ENCODE data around the gene GPR37L1. TPM values are rescaled to one million over a fixed set of nuclear protein-coding genes. Genes with fewer than 3 reads are reported as not detected.

Gene GPR37L1
- total and polyA plus RNA-seq, 10 of the 15 experiments (the other 5 are each of a cell fraction or from before 2014, with no cell fraction given): under 0.01 to 0.08 (median 0.02) TPM; not detected in 5

- RAD21 ChIA-PET (ENCODE audit: unreplicated experiment): interaction anchor here (1.2 to 1.4 kb wide), 2 partner anchors 133 to 235 kb away, joined by 3 read pairs; no protein-coding TSS in a partner anchor
- SMC1A ChIA-PET (ENCODE audit: uncharacterized antibody, unreplicated experiment): interaction anchor here (0.5 to 0.7 kb wide), 2 partner anchors 239 to 587 kb away, joined by 3 to 5 read pairs; no protein-coding TSS in a partner anchor
- Histone ChIP-seq H4K20me1 (ENCODE audit: control insufficient read depth, insufficient read depth) (peaks cover 3% of the 10 kb centered on the region; the same call in 1 of the 2 replicates), H3K9me3 (replicated peaks; ENCODE audit: control insufficient read depth, insufficient read depth, low read length) (no peaks in the 10 kb centered on the region), H3K4me2 (ENCODE audit: control insufficient read depth, insufficient read depth) (no peak overlapping the region), H3K9ac (ENCODE audit: control insufficient read depth, insufficient read depth, low read length) (no peak overlapping the region), H3K79me2 (ENCODE audit: control insufficient read depth, insufficient read depth, low read length) (no peaks in the 10 kb centered on the region), H3K4me3 (no peak overlapping the region), H3K27me3 (replicated peaks in 1 of 2; ENCODE audit: control insufficient read depth in 2 of 2, insufficient read depth in 2 of 2, low read length in 1 of 2) (no peaks in the 10 kb centered on the region), H2AFZ (ENCODE audit: control insufficient read depth, low read depth, low read length) (no peak overlapping the region), H3K4me1 (ENCODE audit: control insufficient read depth, insufficient read depth, low read length) (no peaks in the 10 kb centered on the region), H3K36me3 (ENCODE audit: control insufficient read depth in 2 of 2, insufficient read depth in 2 of 2, low read length in 1 of 2) (peaks cover 7 to 21% of the 10 kb centered on the region in 2 experiments), H3K27ac (ENCODE audit: control insufficient read depth, insufficient read depth) (no peak overlapping the region)
- DNase-seq (ENCODE audit: low read depth, low spot score): no peak
- POLR2A ChIA-PET: interaction anchor here (0.5 kb wide), 1 partner anchor 121 kb away, joined by 4 read pairs; no protein-coding TSS in a partner anchor
- CTCF ChIA-PET: interaction anchor here (0.7 to 4.2 kb wide), 6 partner anchors 12 to 423 kb away, joined by 3 to 28 read pairs (median 4); no protein-coding TSS in a partner anchor
- WGBS (ENCODE audit: insufficient coverage, insufficient replicate concordance, low lambda C conversion rate, missing lambda C conversion rate): 81% methylated on average over 10 of the region's 12 CpGs
- no peak for ATAC-seq
- in situ Hi-C loops (cut with MboI): no loop called here
- intact Hi-C loops (cut with micrococcal nuclease; ENCODE audit: unreplicated experiment): no loop called here
- TF ChIP-seq POLR2A (IDR thresholded peaks at IDR 0.05; ENCODE audit: low read depth, low read length) (peak; percentile 18), RFX5 (IDR thresholded peaks at IDR 0.05; ENCODE audit: low read depth, low read length) (no peak)
- FAIRE-seq: no peak
- no TSS peak for BruUV-seq (replicated peaks)
Measured at GRCh38 chr1:202131956-202132821, 9.5 kb downstream of the GPR37L1 start.

- H3K9me3 ChIP-seq (replicated peaks; ENCODE audit: control insufficient read depth, insufficient read depth, low read length): no peaks in the 10 kb centered on the region
- no peak for FAIRE-seq
- no TSS peak for BruUV-seq (replicated peaks)
- in situ Hi-C loops (cut with MboI) (no loop called here), intact Hi-C loops (cut with micrococcal nuclease; ENCODE audit: unreplicated experiment) (no loop called here)
- ATAC-seq: no peak
- H3K27me3 ChIP-seq (replicated peaks in 1 of 2; ENCODE audit: control insufficient read depth in 2 of 2, insufficient read depth in 2 of 2, low read length in 1 of 2): no peaks in the 10 kb centered on the region
- ChIA-PET RAD21 (ENCODE audit: unreplicated experiment) (interaction anchor here (1.4 kb wide), 1 partner anchor 235 kb away, joined by 3 read pairs; no protein-coding TSS in a partner anchor), POLR2A (interaction anchor here (0.7 kb wide), 1 partner anchor 165 kb away, joined by 3 read pairs; no protein-coding TSS in a partner anchor), CTCF (interaction anchor here (4.2 kb wide), 2 partner anchors 14 to 133 kb away, joined by 28 to 48 read pairs; no protein-coding TSS in a partner anchor), SMC1A (ENCODE audit: uncharacterized antibody, unreplicated experiment) (interaction anchor here (0.5 to 0.7 kb wide), 2 partner anchors 132 to 587 kb away, joined by 3 to 5 read pairs; no protein-coding TSS in a partner anchor)
- H3K27ac ChIP-seq (ENCODE audit: control insufficient read depth, insufficient read depth): no peak overlapping the region
- H3K4me1 ChIP-seq (ENCODE audit: control insufficient read depth, insufficient read depth, low read length): no peaks in the 10 kb centered on the region
- no peak overlapping the region for H3K9ac ChIP-seq (ENCODE audit: control insufficient read depth, insufficient read depth, low read length)
- no peak overlapping the region for H2AFZ ChIP-seq (ENCODE audit: control insufficient read depth, low read depth, low read length)
- DNase-seq (ENCODE audit: low read depth, low spot score): no peak
- H3K4me2 ChIP-seq (ENCODE audit: control insufficient read depth, insufficient read depth): no peak overlapping the region
- peaks cover 7 to 21% of the 10 kb centered on the region in 2 experiments for H3K36me3 ChIP-seq (ENCODE audit: control insufficient read depth in 2 of 2, insufficient read depth in 2 of 2, low read length in 1 of 2)
- no peaks in the 10 kb centered on the region for H3K79me2 ChIP-seq (ENCODE audit: control insufficient read depth, insufficient read depth, low read length)
- peaks cover 3% of the 10 kb centered on the region; the same call in 1 of the 2 replicates for H4K20me1 ChIP-seq (ENCODE audit: control insufficient read depth, insufficient read depth)
- no peak overlapping the region for H3K4me3 ChIP-seq
- 89% methylated on average over 14 of the region's 14 CpGs for WGBS (ENCODE audit: insufficient coverage, insufficient replicate concordance, low lambda C conversion rate, missing lambda C conversion rate)
- TF ChIP-seq YY1 (IDR thresholded peaks at IDR 0.05; ENCODE audit: low read depth, low read length): no peak
- no peak for TF ChIP-seq RAD21 (IDR thresholded peaks at IDR 0.05; ENCODE audit: insufficient read depth, low read depth, low read length)
- TF ChIP-seq RAD51 (IDR thresholded peaks at IDR 0.05): no peak
- no peak for TF ChIP-seq CREM (IDR thresholded peaks at IDR 0.05; ENCODE audit: low read depth)
- TF ChIP-seq ATF2 (IDR thresholded peaks at IDR 0.05; ENCODE audit: low read length): no peak
- TF ChIP-seq ZNF687 (IDR thresholded peaks at IDR 0.05): no peak
- no peak for TF ChIP-seq SMARCA5 (IDR thresholded peaks at IDR 0.05)
Measured at GRCh38 chr1:202133001-202133400, 10.3 kb downstream of the GPR37L1 start.
